AG04450 (cell line): ENCODE measurements around the gene LIN7B. TPM values are rescaled to one million over a fixed set of nuclear protein-coding genes. Genes with fewer than 3 reads are reported as not detected.

Source experiments
- CTCF ChIA-PET: fragments of 300-600, 350-600 bp; formaldehyde crosslinking; extraction: SDS; loops from one replicate; lab custom pipeline; 2022; ENCODE audit warnings: antibody characterized with exemption, inconsistent platforms; lab: Charles Lee
- POLR2A ChIA-PET: fragments of 350-600 bp; formaldehyde crosslinking; extraction: SDS; loops from one replicate; lab custom pipeline; 2021; ENCODE audit warnings: antibody characterized with exemption, inconsistent platforms; lab: Yijun Ruan, JAX
- DNase-seq: peaks from one replicate; pipeline ENCODE4 v3.0.0-alpha.2; 2011; ENCODE audit warnings: low read depth, low spot score
- H3K27ac ChIP-seq: one replicate; pipeline ENCODE4 v1.5.1; 2012; ENCODE audit warnings: low read depth, low read length, control low read depth
- H3K27me3 ChIP-seq: one replicate; pipeline ENCODE4 v1.6.0; 2012; ENCODE audit warnings: low read length; ENCODE audit not compliant: control insufficient read depth, insufficient read depth
- H3K4me3 ChIP-seq: 2 replicates; pipeline ENCODE4 v1.5.1; 2011; ENCODE audit warnings: mild to moderate bottlenecking, low read depth, low read length, control low read depth
- H3K9me3 ChIP-seq: 2 replicates; pipeline ENCODE4 v1.5.1; 2012; ENCODE audit warnings: low read length; ENCODE audit not compliant: control insufficient read depth, insufficient read depth
- polyA plus RNA-seq: library from polyadenylated mRNA; depleted of rRNA; stranded (reverse); fragments of >200 nt; gene quantifications from 2 replicates; pipeline ENCODE4 v1.2.3, GENCODE V29; 2011
- TF ChIP-seq, protein P1 (sequence below): IDR thresholded peaks from 2 replicates; pipeline ENCODE4 v1.5.1; 2011; ENCODE audit warnings: low read depth, low read length, control low read depth, inconsistent platforms

LIN7B gene
- polyA plus RNA-seq, 1 experiment, result 4.2 TPM

- CTCF ChIA-PET, result interaction anchor here (0.7 to 2.2 kb wide), 6 partner anchors 10 to 334 kb away, joined by 3 to 12 read pairs (median 4); no protein-coding TSS in a partner anchor
- no peak for DNase-seq
- H3K27me3 ChIP-seq, result no peaks in the 10 kb centered on the region
- no peaks in the 10 kb centered on the region for H3K9me3 ChIP-seq
- POLR2A ChIA-PET, result interaction anchor here (0.7 kb wide), 1 partner anchor 16 kb away, joined by 3 read pairs; no protein-coding TSS in a partner anchor
- H3K4me3 ChIP-seq, result no peak overlapping the region
- no peak overlapping the region for H3K27ac ChIP-seq
- TF ChIP-seq, protein P1, sequence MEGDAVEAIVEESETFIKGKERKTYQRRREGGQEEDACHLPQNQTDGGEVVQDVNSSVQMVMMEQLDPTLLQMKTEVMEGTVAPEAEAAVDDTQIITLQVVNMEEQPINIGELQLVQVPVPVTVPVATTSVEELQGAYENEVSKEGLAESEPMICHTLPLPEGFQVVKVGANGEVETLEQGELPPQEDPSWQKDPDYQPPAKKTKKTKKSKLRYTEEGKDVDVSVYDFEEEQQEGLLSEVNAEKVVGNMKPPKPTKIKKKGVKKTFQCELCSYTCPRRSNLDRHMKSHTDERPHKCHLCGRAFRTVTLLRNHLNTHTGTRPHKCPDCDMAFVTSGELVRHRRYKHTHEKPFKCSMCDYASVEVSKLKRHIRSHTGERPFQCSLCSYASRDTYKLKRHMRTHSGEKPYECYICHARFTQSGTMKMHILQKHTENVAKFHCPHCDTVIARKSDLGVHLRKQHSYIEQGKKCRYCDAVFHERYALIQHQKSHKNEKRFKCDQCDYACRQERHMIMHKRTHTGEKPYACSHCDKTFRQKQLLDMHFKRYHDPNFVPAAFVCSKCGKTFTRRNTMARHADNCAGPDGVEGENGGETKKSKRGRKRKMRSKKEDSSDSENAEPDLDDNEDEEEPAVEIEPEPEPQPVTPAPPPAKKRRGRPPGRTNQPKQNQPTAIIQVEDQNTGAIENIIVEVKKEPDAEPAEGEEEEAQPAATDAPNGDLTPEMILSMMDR, result no peak
Measured at GRCh38 chr19:49094505-49095482, 19.4 kb upstream of the LIN7B start.

- POLR2A ChIA-PET, result interaction anchor here (0.6 to 1.7 kb wide), 6 partner anchors 12 to 382 kb away, joined by 3 to 7 read pairs (median 4); partner anchors contain the start of gene LIN7B
- Histone ChIP-seq H3K9me3 (no peaks in the 10 kb centered on the region), H3K27ac (no peak overlapping the region), H3K27me3 (no peaks in the 10 kb centered on the region), H3K4me3 (no peak overlapping the region)
- DNase-seq, result peak; percentile 53
- TF ChIP-seq, protein P1, result peak; percentile 99
- CTCF ChIA-PET, result interaction anchor here (0.5 to 2.8 kb wide), 45 partner anchors 9 to 1472 kb away, joined by 3 to 55 read pairs (median 6); partner anchors contain the start of genes GYS1, KCNA7, LIN7B and NTF4
Measured at GRCh38 chr19:49097453-49098288, 16.5 kb upstream of the LIN7B start.

GRCh38 chr19:49098795-49099194, 15.4 kb upstream of the LIN7B start:
- H3K27ac ChIP-seq, result peak overlapping the region; percentile 11
- H3K4me3 ChIP-seq, result no peak overlapping the region
- CTCF ChIA-PET, result interaction anchor here (0.7 to 2.8 kb wide), 13 partner anchors 12 to 288 kb away, joined by 4 to 55 read pairs (median 10); partner anchors contain the start of genes KCNA7, LIN7B, NTF4 and PPFIA3
- no peaks in the 10 kb centered on the region for H3K9me3 ChIP-seq
- POLR2A ChIA-PET, result interaction anchor here (1.1 to 1.7 kb wide), 3 partner anchors 16 to 100 kb away, joined by 3 to 7 read pairs (median 5); partner anchors contain the start of gene LIN7B
- H3K27me3 ChIP-seq, result no peaks in the 10 kb centered on the region
- TF ChIP-seq, protein P1, result no peak
- no peak for DNase-seq

GRCh38 chr19:49101160-49101559, 13.0 kb upstream of the LIN7B start:
- Histone ChIP-seq H3K4me3 (no peak overlapping the region), H3K27ac (no peak overlapping the region), H3K27me3 (no peaks in the 10 kb centered on the region), H3K9me3 (no peaks in the 10 kb centered on the region)
- DNase-seq, result no peak
- CTCF ChIA-PET, result interaction anchor here (1.3 to 2.4 kb wide), 2 partner anchors 43 to 98 kb away, joined by 3 to 7 read pairs; no protein-coding TSS in a partner anchor
- TF ChIP-seq, protein P1, result no peak
- POLR2A ChIA-PET, result no interaction called here
